IPS-NIHi7 (cell line): ENCODE data around the gene SHH.
A peak's percentile ranks its signal among the peaks of the same experiment; 100 is the strongest.

ENCODE experiments used
- DNase-seq: peaks from one replicate; pipeline ENCODE4 v3.0.0; 2012; ENCODE audit warnings: mixed read lengths; ENCODE audit errors: extremely low spot score

SHH gene

DNA sequence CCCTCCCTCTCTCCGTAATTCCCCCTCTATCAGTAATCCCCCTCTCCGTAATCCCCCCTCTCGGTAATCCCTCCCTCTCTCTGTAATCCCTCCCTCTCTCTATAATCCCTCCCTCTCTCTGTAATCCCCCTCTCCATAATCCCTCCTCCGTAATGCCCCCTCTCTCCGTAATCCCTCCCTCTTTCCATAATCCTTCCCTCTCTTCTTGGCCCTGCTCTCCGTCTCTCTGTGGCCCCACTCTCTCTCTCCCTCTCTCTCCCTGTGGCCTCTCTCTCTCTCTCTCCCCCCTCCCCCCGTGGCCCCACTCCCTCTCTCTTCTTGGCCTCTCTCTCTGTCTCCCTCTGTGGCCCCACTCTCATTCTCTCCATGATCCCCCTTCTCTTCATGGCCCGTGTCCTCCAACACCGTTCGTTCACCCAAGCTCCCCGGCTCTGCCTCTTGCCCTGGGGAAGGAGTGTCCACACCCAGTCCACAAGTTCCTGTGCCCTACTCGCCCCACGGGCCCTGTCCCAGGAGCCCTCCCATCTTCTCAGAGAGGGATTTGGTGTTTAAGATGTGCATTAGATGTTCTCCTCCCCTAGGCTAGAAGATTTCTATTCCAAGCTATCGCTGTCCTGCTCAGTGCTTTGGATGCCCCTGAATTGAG is 19.8 kb downstream of the SHH start:
- no peak for DNase-seq

DNA sequence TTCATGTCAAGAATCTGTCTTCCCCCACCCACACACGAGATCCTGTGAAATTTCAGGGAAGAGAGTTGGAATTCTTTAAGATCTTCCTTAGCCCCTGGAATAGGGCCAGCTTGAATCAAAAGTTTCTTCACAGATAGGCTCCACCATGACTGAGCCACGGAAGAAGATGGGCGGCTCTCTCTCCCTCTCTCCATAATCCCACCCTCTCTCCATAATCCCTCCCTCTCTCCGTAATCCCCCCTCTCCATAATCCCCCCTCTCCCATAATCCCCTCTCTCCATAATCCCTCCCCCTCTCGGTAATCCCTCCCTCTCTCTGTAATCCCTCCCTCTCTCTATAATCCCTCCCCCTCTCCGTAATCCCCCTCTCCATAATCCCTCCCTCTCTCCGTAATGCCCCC is 20.4 kb downstream of the SHH start:
- no peak for DNase-seq

DNA sequence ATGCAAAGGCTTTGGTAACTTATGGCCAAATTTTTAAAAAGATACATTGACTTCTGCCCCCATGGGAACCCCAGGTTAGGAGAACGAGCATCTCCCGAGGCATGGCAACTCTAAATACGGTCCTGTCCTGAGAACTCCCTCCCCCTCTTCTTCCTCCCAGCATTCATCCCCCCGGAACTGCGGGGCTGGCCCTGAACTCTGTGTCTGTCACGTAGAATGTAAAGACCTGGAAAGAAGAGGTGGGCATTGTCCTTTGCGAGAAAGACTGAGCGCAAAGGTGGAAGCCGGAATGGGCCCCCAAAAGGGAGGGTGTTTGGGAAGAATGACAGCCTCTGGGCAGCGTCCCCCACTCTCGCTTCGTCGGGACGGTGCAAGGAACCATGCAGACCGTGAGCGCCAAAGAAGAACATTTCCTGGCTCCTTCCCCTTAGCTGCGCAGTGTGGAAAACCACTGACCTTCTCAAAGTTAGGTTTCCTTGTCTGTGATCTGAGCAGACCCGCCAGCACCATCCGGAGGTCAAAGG is 21.0 kb downstream of the SHH start:
- DNase-seq: no peak

DNA sequence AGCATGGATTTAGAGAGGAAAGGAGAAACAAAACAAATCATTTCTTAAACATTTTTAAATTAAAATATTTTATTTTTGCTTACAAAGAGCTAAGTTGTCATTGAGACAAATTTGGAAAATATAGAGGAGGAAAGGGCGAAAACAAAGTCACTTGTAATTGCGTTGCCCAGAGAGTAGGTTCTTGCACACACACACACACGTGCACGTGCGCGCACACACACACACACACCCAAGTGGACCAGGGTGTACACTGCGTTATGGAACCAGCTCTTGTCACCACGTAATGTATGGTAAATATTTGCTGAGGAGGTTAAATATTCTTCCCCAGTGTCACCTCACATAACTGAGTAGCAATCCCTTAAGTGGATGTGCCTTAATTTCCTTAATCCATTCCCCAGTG is 21.6 kb downstream of the SHH start:
- DNase-seq: no peak

DNA sequence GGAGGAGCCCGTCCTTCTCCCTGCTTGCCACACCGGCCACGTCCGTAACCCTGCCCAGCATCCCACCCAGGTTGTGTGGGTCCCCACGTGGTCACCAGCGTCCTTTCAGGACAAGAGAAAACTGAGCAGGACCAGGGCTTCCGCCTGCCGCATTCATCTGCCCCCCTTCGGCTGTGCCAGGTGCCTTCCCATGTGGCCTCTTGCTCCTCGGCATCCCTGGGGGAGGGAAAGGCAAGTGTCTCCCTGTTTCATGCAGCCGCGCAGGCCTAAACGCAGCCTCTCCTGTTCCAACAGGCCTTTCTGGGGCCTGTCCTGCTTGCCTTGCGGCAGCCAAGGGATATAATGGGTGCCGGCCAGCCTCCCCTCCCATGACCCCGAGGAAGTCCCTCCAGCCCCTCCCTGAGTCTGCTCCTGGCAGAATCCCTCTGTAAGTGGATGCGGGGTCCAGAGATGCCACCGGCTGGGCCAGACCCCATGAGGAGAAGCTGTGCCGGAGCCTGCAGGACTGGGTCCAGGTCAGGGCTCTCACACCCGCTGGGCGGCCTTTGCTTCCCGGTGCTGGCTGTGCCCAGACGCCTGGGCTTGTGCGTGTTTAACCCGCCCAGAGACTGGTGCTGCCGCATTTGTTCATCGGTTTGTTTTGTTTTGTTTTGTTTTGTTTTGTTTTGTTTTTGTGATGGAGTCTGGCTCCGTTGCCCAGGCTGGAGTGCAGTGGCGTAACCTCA is 23.1 kb downstream of the SHH start:
- DNase-seq: no peak

DNA sequence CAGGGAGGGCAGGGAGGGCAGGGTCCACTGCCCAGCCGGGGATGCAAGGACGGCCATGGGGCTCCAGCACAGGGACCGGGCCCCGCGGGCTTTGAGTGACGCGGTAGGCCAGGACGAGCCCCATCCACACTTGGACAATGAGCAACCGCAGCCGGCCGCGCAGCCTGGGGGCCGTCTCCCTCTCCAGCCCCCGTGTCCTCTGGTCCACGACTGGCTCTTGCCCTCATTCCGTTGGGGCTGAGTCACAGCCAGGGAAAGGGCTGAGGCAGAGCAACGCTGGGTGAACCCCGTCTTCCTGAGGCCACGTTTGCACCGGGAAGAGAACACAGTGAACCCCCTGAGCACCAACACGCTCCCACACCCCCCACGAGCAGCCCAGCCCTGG is 23.7 kb downstream of the SHH start:
- DNase-seq: no peak

DNA sequence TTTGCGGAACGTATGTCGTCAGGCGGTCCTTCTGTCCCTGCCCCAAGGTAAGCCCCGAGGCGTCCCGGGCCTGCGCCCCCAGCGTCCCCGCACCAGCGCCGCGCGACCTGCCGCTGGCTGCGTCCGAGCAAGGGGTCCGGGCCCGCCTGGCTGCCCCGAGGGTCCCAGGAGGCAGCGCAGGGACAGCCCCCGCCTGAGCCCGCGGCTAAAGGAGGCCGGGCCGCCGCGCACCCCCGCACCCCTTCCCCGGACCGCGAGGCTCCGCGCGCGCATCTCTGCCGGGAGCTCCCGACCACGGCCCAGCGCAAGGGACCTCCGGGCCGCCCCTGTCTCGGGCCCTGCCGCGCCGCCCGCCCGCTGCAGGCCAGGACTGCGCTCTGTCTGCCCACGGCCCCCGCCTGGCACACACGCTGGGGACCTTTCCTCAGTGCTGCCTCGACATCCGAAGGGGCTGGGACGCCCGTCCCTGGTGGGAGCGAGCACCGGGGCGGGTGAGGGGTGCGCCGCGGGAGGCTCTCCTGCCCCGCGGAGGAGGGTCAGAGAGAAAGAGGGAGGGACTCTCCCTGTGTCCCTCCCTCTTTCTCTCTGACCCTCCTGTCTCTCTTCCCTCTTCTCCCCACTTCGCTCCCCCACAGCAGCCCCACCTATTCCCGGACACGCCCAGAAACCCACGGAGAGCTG is 25.0 kb downstream of the SHH start:
- DNase-seq: peak; percentile 53

DNA sequence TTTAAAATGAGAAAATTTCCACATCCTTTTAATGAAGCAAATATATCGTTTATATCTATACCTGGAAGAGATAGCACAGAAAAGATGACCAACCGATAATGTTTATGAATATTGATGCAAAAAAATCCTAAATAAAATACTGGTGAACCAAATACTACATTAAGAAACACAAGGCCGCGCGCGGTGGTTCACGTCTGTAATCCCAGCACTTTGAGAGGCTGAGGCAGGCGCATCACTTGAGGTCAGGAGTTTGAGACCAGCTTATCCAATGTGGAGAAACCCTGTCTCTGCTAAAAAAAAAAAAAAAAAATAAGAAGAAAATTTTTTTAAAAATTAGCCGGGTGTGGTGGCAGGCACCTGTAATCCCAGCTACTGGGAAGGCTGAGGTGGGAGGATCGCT is 25.8 kb downstream of the SHH start:
- no peak for DNase-seq

DNA sequence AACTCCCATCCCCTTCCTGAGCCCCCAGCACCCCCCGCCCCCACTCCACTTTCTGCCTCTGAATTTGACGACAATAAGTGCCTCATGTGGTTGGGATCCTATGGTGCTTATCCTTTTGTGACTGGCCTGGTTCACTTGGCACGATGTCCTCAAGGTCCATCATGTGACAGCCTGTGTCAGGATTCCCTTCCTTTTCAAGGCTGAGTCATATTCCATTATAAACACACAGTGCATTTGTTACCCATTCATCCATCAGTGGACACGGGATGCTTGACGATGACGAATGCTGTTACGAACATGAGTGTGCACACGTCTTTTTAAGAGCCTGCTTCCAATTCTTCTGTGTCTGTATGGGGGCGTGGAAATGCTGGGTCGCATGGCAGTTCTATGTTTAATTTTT is 26.7 kb downstream of the SHH start:
- no peak for DNase-seq

DNA sequence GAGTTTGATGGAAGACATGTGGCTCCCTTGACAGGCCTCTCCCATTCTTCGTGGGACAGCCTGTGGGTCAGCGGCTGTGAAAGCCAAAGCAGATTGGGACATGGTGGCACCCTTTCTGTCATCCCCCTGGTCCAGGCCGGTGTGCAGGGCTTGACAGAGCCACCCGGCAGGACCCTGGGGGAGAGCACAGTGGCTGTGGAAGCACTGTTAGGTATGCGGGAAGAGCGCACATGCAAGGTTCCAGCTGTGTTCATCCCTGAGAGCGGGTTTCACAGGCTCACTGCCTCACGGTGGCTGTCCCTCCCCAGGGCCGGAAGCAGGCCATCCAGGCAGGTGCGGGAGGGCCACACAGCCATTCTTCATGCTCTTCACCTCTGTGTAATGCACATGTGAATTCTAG is 29.8 kb downstream of the SHH start:
- DNase-seq: no peak

DNA sequence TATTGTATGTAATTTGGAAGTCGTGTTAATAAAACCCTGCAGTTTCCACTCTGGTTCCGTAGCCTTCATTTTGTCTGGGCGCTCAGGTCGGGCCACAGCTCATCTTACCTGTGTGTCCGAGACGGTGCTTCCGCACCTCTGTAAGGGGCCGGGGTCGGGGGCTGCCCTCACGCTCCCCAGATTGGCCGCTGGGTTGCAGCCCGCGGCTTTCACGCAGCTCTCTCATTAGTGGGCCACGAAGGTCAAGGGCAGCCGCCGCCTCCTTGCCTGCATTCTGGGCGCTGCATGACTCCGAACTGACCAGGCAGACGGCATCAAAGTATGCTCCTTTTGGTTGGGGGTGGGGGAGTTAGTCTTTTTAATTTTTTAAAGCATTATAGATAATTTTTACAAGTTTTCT is 30.8 kb downstream of the SHH start:
- no peak for DNase-seq

DNA sequence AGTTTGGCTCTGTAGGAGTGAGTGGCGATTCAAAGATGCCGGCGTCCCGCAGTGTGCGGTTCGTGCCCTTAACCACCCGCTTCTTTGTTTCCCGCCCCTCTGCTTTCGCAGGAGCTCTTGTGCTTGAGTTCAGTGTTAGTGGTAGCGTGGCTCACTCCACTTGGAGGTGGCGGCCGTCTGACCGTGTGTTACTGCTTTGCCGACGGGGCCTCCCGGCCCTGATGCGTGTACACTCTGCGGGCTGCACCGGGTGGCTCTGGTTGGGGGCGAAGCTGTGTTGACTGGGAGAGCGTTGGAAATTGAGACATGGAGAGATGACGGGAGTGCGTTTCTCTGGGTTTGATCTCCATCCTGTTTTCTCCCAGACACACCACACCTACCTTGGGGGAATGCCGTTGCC is 31.4 kb downstream of the SHH start:
- no peak for DNase-seq

DNA sequence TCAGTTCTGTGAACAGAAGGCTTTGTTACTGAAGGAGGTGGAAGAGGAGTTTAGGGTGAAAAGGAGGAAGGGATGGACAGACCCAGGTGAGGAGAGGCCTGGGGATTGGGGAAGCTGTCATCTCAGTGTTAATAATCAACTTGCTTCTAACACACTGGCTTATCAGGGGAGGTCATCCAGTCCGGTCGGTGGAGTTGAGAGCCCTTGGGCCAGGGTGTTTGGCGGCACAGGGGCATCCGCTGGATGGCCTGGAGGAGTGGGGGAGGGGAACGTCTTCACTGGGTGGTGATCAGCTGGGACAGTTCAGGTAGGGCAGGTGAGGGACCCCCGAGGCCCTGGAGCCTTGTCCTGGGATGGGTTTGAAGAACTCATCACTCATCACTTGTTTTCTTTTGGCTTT is 33.9 kb downstream of the SHH start:
- no peak for DNase-seq

DNA sequence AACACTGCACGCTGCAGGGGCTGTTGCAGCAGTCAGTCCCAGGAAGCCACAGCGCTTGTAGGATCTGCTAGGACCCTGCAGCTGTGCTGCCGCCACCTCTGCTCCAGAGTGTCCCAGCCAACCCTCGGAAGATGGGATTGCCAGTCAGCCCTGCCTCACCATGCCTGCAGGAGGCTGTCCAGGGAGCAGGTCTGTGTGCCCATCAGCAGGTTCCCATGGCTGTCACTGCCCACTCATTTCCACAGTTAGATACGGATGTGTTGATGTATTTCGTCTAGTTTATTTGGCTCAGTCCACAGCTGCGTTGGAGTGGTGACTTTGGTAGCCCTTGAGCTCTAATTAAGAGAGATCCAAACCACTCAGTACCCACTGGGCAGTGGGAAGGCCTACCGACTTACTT is 35.7 kb downstream of the SHH start:
- DNase-seq: no peak

DNA sequence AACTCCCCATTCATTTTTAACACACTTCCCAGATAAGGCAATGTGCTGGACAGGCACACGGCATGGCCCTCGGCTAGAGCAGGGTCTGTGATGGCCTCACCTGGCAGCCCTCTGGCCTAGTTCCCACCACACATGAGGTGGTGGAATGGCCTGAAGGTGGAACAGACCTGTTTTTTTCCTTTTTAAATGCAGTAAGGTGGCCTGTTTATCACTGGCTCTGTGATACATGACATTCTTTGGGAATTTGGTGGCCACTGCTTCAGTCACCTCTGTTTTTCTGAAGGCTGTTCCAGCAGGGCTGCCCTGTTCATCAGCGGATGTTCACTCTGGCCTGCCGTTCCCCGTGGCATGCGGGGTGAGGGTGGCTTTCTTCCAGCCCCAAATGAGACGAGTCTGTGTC is 36.6 kb downstream of the SHH start:
- DNase-seq: no peak

DNA sequence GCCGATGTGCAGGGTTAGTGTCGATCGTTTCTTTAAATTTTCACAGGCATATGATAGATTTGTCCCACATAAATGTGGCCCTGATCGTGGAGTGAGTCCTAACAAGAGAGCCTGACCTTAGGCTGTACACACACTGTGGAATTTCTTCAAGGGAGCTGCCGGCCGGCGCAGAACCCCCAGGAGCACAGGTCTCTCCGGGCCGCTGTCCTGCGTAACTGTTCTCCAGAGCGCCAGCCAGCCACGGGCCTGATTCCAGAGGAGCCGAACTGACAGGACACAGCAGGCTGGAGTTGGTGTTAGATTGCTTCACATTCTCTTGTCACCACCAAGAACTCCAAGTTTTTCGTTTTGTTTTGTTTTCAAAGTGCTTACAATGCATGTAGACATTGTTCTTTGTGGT is 37.3 kb downstream of the SHH start:
- no peak for DNase-seq

DNA sequence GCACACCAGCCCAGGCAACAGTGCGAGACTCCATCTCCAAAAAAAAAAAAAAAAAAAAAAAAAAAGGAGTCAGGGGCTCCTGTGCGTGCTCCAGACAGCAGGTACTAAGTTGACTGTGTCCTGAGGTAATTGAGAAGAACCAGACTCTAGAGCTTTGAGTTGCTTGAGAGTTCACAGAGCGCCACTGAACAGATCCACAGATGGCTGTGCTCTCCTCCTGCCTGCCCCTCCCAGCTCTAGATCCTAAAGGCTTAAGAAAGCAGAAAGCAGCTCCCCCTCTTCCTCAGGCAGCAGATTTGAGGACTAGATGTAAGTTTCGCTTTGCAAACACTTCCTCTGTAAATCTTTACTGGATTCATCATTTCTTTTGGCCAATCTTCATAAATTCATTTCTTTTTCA is 38.7 kb downstream of the SHH start:
- no peak for DNase-seq

DNA sequence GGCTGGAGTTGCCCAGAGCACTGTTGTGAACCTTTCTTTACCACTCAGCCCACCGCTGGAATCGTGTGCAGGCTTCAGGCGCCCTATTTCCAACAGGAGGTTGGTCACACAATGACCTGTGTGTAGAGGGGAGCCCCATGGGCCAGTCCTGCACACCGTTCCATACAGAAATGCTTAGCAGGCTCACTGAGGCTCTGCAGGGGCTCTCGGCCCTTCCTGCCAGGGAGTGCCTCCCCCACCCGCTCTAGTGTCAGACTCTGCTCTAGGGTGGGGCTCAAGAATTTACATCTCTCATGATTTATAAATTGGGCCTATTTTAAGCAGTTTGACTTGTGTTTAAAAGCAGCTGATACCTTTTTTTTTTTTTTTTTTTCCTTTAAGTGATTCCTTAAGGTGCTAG is 42.0 kb downstream of the SHH start:
- no peak for DNase-seq

DNA sequence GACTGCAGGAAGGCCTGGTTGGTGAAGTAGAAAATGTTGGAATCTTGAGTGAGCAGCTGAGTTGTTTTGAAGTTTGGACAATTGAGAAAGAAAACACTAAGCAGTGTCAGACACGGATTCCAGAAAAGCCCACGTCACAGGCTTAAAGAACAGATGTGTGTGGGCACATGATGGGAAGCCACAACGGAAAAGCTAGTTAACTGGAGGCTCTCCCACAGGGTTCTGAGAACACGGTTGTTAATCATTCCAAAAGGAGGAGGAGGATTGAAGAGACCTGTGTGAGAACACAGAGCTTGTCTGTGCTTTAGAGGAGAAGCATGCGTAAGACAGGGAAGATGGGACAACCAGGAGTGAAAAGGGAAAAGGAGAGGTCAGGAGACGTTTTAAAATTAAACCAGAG is 42.6 kb downstream of the SHH start:
- no peak for DNase-seq

DNA sequence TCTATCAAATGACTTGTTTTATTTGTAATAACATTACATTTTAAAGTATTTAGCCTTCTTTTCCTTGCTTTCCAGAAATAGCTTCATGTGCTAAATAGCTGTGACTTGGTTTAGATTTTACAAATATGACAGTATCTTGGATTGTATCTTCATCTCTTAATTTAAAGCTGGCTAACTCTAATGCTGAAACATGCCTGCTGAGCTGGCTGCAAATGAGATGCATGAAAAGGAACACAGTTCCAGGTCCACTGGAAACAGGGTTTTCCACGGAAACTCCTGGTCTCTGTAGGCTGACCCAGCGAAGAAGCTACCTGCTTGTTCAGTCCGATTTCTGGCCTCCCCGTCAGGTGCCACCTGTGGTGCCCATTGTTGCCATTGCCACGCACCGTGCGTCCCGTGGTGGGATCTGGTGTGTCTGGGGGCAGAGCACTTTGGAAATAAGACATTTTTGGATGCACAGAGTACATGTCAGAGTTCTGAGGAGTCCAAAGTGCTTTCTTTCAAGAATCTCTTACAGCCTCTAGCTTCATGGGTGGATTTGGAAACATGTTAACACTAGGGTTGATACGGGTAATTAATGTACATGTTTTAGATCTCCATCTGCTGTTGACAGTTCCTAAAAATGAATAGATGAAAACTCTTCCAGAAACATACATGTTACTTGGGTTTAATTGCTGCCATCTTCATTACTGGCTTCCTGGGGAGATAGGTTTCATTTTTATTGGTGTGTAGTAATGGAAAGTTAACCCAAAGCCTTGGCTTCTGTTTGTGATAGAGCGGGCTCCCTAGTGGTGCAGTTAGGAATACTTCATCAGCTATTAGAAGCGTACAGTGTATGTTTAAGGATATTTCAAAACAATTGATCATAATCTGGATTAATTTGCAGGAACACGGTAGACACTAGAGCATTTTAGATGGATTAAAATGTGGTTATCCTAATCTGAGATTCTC is 45.0 kb downstream of the SHH start:
- no peak for DNase-seq

DNA sequence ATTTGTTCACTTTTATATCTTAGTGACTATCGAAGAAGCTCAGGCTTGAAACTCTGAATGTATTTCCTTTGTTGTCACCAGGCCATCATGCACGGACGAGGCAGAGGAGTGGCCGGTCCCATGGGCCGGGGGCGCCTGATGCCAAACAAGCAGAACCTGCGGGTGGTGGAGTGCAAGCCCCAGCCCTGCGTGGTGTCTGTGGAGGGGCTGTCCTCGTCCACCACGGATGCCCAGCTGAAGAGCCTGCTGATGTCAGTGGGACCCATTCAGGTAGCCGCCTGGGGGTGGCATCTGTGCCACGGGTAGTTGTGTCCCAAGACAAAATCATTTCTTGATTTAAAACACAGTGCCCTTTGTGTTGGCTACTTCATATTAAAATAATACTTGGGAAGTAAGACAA is 45.9 kb downstream of the SHH start:
- DNase-seq: no peak

DNA sequence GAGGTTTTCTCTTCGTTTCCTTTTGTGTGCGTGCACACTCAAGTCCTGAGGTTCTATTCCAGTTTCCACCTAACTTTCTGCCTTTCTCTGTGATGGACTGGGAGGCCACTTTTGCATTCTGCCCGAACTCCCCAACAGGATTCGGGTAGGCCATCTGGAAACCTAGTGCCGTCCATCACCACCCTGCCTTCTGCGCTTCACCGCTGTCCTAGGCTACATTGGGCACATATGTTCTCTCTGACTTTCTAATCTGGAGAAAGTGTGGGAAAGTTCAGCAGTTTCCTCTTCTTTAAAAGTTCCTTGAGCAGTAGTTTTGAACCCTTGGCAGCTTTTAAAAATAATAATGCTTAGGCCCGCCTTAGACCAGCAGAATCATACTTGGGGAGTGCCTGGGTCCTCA is 46.8 kb downstream of the SHH start:
- no peak for DNase-seq
